Stimulated activated naive CD8-positive, alpha-beta T cell treated with anti-CD3 and anti-CD28 coated beads, Interleukin-15, Interleukin-2, amounts not matched to agents 100 ng/mL and 50 ng/mL, for 24 hours (primary cell): ENCODE measurements around the gene ATF6B.

Experiments used
- H3K27ac Mint-ChIP-seq: one replicate; pipeline ENCODE4 v1.8.0; 2021; ENCODE audit warnings: mild to moderate bottlenecking, mixed read lengths
- H3K27me3 Mint-ChIP-seq: one replicate; pipeline ENCODE4 v1.8.0; 2021; ENCODE audit warnings: mixed read lengths
- H3K36me3 Mint-ChIP-seq: one replicate; pipeline ENCODE4 v1.8.0; 2021; ENCODE audit warnings: low read depth, mixed read lengths
- H3K4me1 Mint-ChIP-seq: one replicate; pipeline ENCODE4 v1.8.0; 2021; ENCODE audit warnings: low read depth, mixed read lengths
- H3K4me3 Mint-ChIP-seq: one replicate; pipeline ENCODE4 v1.8.0; 2021; ENCODE audit warnings: mild to moderate bottlenecking, mixed read lengths
- H3K9me3 Mint-ChIP-seq: one replicate; pipeline ENCODE4 v1.8.0; 2021; ENCODE audit warnings: mixed read lengths

ATF6B gene

GRCh38 chr6:32127409-32127716 lies 683 bp downstream of the ATF6B start:
- Mint-ChIP-seq H3K9me3 (no peaks in the 10 kb centered on the region), H3K27me3 (no peaks in the 10 kb centered on the region), H3K27ac (peak overlapping the region; percentile 98), H3K4me3 (peak overlapping the region; percentile 99), H3K36me3 (peaks cover 21% of the 10 kb centered on the region), H3K4me1 (peaks cover 52% of the 10 kb centered on the region)

- Mint-ChIP-seq H3K27ac (peak overlapping the region; percentile 98), H3K4me1 (peaks cover 52% of the 10 kb centered on the region), H3K27me3 (no peaks in the 10 kb centered on the region), H3K36me3 (peaks cover 25% of the 10 kb centered on the region), H3K4me3 (peak overlapping the region; percentile 99), H3K9me3 (no peaks in the 10 kb centered on the region)
Observed at GRCh38 chr6:32126880-32127279, 1.2 kb downstream of the ATF6B start.

- Mint-ChIP-seq H3K9me3 (no peaks in the 10 kb centered on the region), H3K27me3 (no peaks in the 10 kb centered on the region), H3K36me3 (peaks cover 49% of the 10 kb centered on the region), H3K4me3 (no peak overlapping the region), H3K4me1 (peaks cover 36% of the 10 kb centered on the region), H3K27ac (no peak overlapping the region)
Observed at GRCh38 chr6:32123681-32124080, 4.4 kb downstream of the ATF6B start.

- Mint-ChIP-seq H3K4me1 (peaks cover 10% of the 10 kb centered on the region), H3K27ac (no peak overlapping the region), H3K27me3 (no peaks in the 10 kb centered on the region), H3K36me3 (peaks cover 49% of the 10 kb centered on the region), H3K4me3 (no peak overlapping the region), H3K9me3 (no peaks in the 10 kb centered on the region)
Observed at GRCh38 chr6:32120573-32121059, 7.4 kb downstream of the ATF6B start.

GRCh38 chr6:32118782-32119628 lies 9.0 kb downstream of the ATF6B start:
- H3K9me3 Mint-ChIP-seq: no peaks in the 10 kb centered on the region
- H3K4me3 Mint-ChIP-seq: no peak overlapping the region
- H3K36me3 Mint-ChIP-seq: peaks cover 46% of the 10 kb centered on the region
- peaks cover 3% of the 10 kb centered on the region for H3K4me1 Mint-ChIP-seq
- no peak overlapping the region for H3K27ac Mint-ChIP-seq
- no peaks in the 10 kb centered on the region for H3K27me3 Mint-ChIP-seq

- no peak overlapping the region for H3K27ac Mint-ChIP-seq
- no peak overlapping the region for H3K4me3 Mint-ChIP-seq
- H3K9me3 Mint-ChIP-seq: no peaks in the 10 kb centered on the region
- H3K4me1 Mint-ChIP-seq: peaks cover 3% of the 10 kb centered on the region
- H3K27me3 Mint-ChIP-seq: no peaks in the 10 kb centered on the region
- H3K36me3 Mint-ChIP-seq: peaks cover 46% of the 10 kb centered on the region
Observed at GRCh38 chr6:32117461-32117860, 10.6 kb downstream of the ATF6B start.

- Mint-ChIP-seq H3K4me3 (no peak overlapping the region), H3K9me3 (no peaks in the 10 kb centered on the region), H3K4me1 (peaks cover 3% of the 10 kb centered on the region), H3K36me3 (peaks cover 40% of the 10 kb centered on the region), H3K27ac (no peak overlapping the region), H3K27me3 (no peaks in the 10 kb centered on the region)
Observed at GRCh38 chr6:32116674-32117073, 11.4 kb downstream of the ATF6B start.

GRCh38 chr6:32115623-32116022 lies 12.4 kb downstream of the ATF6B start:
- Mint-ChIP-seq H3K4me3 (no peak overlapping the region), H3K27me3 (no peaks in the 10 kb centered on the region), H3K9me3 (no peaks in the 10 kb centered on the region), H3K4me1 (peaks cover 3% of the 10 kb centered on the region), H3K27ac (no peak overlapping the region), H3K36me3 (peaks cover 32% of the 10 kb centered on the region)

- no peak overlapping the region for H3K27ac Mint-ChIP-seq
- no peaks in the 10 kb centered on the region for H3K27me3 Mint-ChIP-seq
- H3K4me3 Mint-ChIP-seq: no peak overlapping the region
- H3K4me1 Mint-ChIP-seq: peaks cover 3% of the 10 kb centered on the region
- no peaks in the 10 kb centered on the region for H3K9me3 Mint-ChIP-seq
- H3K36me3 Mint-ChIP-seq: peaks cover 29% of the 10 kb centered on the region
Observed at GRCh38 chr6:32114796-32115195, 13.2 kb downstream of the ATF6B start.

GRCh38 chr6:32113386-32114352 lies 14.4 kb downstream of the ATF6B start:
- Mint-ChIP-seq H3K36me3 (peaks cover 18% of the 10 kb centered on the region), H3K27me3 (peaks cover 3% of the 10 kb centered on the region), H3K27ac (no peak overlapping the region), H3K9me3 (no peaks in the 10 kb centered on the region), H3K4me3 (no peak overlapping the region), H3K4me1 (peaks cover 5% of the 10 kb centered on the region)

GRCh38 chr6:32112431-32112980 lies 15.5 kb downstream of the ATF6B start:
- Mint-ChIP-seq H3K9me3 (no peaks in the 10 kb centered on the region), H3K36me3 (peaks cover 15% of the 10 kb centered on the region), H3K4me3 (no peak overlapping the region), H3K4me1 (peaks cover 17% of the 10 kb centered on the region), H3K27ac (no peak overlapping the region), H3K27me3 (peaks cover 13% of the 10 kb centered on the region)

- no peaks in the 10 kb centered on the region for H3K9me3 Mint-ChIP-seq
- H3K4me3 Mint-ChIP-seq: no peak overlapping the region
- peaks cover 20% of the 10 kb centered on the region for H3K27me3 Mint-ChIP-seq
- peaks cover 10% of the 10 kb centered on the region for H3K36me3 Mint-ChIP-seq
- H3K27ac Mint-ChIP-seq: no peak overlapping the region
- peaks cover 20% of the 10 kb centered on the region for H3K4me1 Mint-ChIP-seq
Observed at GRCh38 chr6:32111424-32112066, 16.5 kb downstream of the ATF6B start.

- no peaks in the 10 kb centered on the region for H3K9me3 Mint-ChIP-seq
- peaks cover 5% of the 10 kb centered on the region for H3K36me3 Mint-ChIP-seq
- H3K27me3 Mint-ChIP-seq: peaks cover 25% of the 10 kb centered on the region
- no peak overlapping the region for H3K4me3 Mint-ChIP-seq
- peaks cover 20% of the 10 kb centered on the region for H3K4me1 Mint-ChIP-seq
- no peak overlapping the region for H3K27ac Mint-ChIP-seq
Observed at GRCh38 chr6:32110632-32111031, 17.4 kb downstream of the ATF6B start.

- peak overlapping the region; percentile 15 for H3K27ac Mint-ChIP-seq
- H3K27me3 Mint-ChIP-seq: peaks cover 27% of the 10 kb centered on the region
- H3K9me3 Mint-ChIP-seq: no peaks in the 10 kb centered on the region
- H3K36me3 Mint-ChIP-seq: peaks cover 1% of the 10 kb centered on the region
- H3K4me1 Mint-ChIP-seq: peaks cover 20% of the 10 kb centered on the region
- no peak overlapping the region for H3K4me3 Mint-ChIP-seq
Observed at GRCh38 chr6:32109765-32110160, 18.3 kb downstream of the ATF6B start.
